GM12874 (cell line): ENCODE results near the gene DPH5.

ENCODE experiments used
- CTCF ChIP-seq: IDR thresholded peaks from 2 replicates; pipeline ENCODE4 v1.5.1; 2011; ENCODE audit warnings: low read depth, mild to moderate bottlenecking, control low read depth, low read length, moderate library complexity; ENCODE audit not compliant: insufficient read depth

Gene DPH5

DNA sequence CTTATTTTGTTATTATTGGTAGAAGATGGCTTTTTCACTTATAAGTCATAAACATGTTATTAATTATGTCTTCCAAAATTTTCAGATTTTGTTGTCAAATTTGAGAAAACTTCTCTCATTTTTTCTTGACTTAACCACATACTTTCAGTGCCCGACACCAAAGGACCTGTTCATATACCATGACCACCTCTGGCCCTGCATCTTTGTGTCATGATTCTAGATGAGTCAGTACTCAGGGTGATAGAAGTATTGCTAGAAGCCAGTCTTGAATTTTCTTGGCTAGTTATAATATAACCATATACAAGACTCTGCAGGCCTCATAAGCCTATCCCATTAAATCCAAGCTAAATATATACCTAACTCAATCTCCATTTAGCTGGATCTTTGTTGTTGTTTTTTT, 35.4 kb upstream of the DPH5 start:
- no peak for TF ChIP-seq CTCF

- no peak for TF ChIP-seq CTCF
Observed at GRCh38 chr1:101059945-101060542, 34.5 kb upstream of the DPH5 start.

- TF ChIP-seq CTCF, result no peak
Observed at GRCh38 chr1:101055623-101056022, 30.0 kb upstream of the DPH5 start.

GRCh38 chr1:101051688-101052638, 26.4 kb upstream of the DPH5 start:
- no peak for TF ChIP-seq CTCF

- no peak for TF ChIP-seq CTCF
Observed at GRCh38 chr1:101050869-101051268, 25.3 kb upstream of the DPH5 start.

- TF ChIP-seq CTCF, result no peak
Observed at GRCh38 chr1:101044749-101045148, 19.2 kb upstream of the DPH5 start.

DNA sequence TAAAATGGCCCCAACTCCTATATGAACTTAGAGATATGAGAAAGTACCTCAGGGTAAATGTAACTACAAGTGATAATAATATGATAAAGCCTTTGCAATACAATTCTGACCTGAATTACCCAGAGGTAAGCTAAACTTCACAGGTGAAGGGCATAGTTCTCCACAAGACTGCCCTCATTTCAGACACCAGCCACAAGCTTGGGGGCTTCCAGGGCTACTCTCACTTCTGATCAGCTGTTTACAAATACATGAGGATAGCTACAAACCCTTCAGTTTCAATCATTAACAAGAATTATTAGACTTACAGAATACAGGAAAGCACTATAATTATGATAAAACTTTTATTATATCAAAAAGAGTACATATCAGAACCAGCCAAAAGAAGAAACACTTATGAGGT, 18.7 kb upstream of the DPH5 start:
- no peak for TF ChIP-seq CTCF
